ENCODE data around the gene RGS8.

RGS8 gene

DNA sequence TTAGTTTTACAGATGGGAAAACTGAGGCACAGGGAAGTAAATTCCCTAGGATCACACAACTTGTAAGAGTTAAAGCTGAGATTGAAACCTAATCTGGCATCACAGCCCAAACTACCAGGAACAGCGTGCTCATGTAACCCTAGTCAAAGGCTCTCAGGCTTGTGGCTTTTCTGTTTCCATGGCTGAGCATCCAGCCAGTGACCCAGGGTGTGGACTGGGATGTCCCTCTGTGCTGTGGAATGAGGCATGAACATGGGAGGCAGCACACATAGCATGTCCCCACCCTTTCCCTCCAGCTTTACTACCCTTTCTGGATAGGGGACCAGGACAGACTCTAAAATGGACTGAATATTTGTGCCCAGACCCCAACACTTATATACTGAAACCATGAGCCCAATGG is 45.1 kb downstream of the RGS8 start:
- DNase-seq (ENCODE audit: low read depth in 2 of 2), result no peak

DNA sequence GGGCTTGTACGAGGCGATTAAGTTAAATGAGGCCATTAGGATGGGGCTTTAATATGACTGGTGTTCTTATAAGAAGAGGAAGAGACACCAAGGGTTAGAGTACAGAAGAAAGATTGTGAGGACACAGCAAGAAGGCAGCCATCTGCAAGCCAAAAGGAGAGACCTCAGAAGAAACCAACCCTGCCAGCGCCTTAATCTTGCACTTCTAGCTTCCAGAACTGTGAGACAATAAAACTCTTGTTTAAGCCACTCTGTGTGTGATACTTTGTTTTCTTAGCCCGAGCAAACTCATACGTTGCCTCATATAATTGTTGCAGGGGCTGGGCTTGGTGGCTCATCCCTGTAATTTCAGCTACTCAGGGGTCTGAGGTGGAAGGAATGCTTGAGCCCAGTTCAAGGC is 46.6 kb downstream of the RGS8 start:
- DNase-seq (ENCODE audit: low read depth in 2 of 2), result no peak

DNA sequence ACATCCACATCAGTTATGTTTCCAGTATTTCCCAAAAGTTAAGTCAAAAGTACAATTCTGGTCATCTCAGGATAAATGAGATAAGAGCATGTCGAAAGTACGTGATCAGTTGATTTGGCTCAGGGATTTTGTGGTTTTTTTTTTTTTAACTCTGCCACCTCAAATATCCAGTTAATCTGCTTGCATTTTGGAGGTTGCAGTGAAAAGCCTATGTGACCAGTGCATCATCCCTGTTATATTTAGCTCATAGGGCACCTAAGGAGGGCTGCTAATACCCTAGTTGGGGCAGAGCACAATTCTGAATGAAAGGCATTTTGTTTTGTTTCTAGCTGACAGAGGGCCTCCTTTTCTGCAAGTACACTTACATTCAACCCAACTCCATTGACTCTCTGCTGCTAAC is 48.5 kb downstream of the RGS8 start:
- no peak for DNase-seq (ENCODE audit: low read depth in 2 of 2)

Measured in stimulated activated CD8-positive, alpha-beta memory T cell treated with anti-CD3 and anti-CD28 coated beads, Interleukin-7, amount 100 ng/mL, for 4 hours (primary cell).